Liver (tissue), 3 donors: ENCODE results near the gene RAPGEF4.

Experiments
- RAD21 ChIP-seq, 2 donors: IDR thresholded peaks; 2 replicates each; pipeline ENCODE4 v1.6.1; 2016; ENCODE audit warnings: antibody characterized with exemption in 2 of 2, mild to moderate bottlenecking in 2 of 2
- REST ChIP-seq: IDR thresholded peaks from 2 replicates; pipeline ENCODE4 v1.6.1; 2016; ENCODE audit warnings: antibody characterized with exemption, mild to moderate bottlenecking
- TF ChIP-seq, protein P1 (sequence below): fragments of 150-350 bp; IDR thresholded peaks from 2 replicates; pipeline ENCODE4 v1.5.1; 2017; ENCODE audit warnings: improper control_type of control experiment, low read depth, low read length; ENCODE audit not compliant: missing input control
- donor health status: healthy.
- donor health status: healthy.

DNA sequence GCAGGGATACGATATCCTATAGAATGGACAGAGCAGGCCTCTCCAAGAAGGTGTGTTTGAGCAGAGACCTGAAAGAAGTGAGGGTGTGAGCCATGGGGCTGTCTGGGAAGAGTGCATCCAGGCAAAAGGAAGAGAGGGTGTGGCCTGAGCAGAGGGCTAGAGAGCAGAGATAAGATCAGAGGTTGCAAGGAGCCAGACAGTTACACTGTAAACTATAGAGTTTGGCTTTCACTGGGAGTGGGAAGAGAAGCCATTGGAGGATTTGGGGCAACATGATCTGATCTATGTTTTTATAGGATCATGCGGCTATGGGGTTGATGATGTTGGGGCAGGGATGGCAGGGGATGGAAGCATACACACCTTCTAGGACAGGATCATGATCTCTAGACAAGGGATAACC is 215.9 kb downstream of the RAPGEF4 start:
- TF ChIP-seq, protein P1, sequence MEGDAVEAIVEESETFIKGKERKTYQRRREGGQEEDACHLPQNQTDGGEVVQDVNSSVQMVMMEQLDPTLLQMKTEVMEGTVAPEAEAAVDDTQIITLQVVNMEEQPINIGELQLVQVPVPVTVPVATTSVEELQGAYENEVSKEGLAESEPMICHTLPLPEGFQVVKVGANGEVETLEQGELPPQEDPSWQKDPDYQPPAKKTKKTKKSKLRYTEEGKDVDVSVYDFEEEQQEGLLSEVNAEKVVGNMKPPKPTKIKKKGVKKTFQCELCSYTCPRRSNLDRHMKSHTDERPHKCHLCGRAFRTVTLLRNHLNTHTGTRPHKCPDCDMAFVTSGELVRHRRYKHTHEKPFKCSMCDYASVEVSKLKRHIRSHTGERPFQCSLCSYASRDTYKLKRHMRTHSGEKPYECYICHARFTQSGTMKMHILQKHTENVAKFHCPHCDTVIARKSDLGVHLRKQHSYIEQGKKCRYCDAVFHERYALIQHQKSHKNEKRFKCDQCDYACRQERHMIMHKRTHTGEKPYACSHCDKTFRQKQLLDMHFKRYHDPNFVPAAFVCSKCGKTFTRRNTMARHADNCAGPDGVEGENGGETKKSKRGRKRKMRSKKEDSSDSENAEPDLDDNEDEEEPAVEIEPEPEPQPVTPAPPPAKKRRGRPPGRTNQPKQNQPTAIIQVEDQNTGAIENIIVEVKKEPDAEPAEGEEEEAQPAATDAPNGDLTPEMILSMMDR, result no peak
- TF ChIP-seq REST (no peak), RAD21 (IDR thresholded peaks at IDR 0.05) (no peak)
